Tibial artery (tissue), 4 donors: Measurements from ENCODE around the gene LPCAT4.
A peak's percentile ranks its signal among the peaks of the same experiment; 100 is the strongest.

Experiments used
- DNase-seq, 2 donors: peaks; one replicate each; pipeline ENCODE4 v3.0.0-alpha.2; 2019
- H3K27ac ChIP-seq, 2 donors: fragments of 200-600 bp; sonication (generic) in 1 of 2; 1 replicate in 1 of 2; 2 replicates in 1 of 2; pipeline ENCODE4 v1.5.1; 2018 to 2019; ENCODE audit warnings: mild to moderate bottlenecking in 1 of 2
- H3K27me3 ChIP-seq, 2 donors: fragments of 200-600 bp; sonication (generic) in 1 of 2; one replicate each; pipeline versions ENCODE4 v1.5.1 to v1.6.0; 2016 to 2019
- H3K36me3 ChIP-seq, 3 donors: fragments of 200-600 bp; sonication (generic) in 2 of 3; one replicate each; pipeline ENCODE4 v1.5.1; 2016 to 2019; ENCODE audit warnings: mild to moderate bottlenecking in 2 of 3
- H3K4me1 ChIP-seq, 4 donors: fragments of 200-600 bp; sonication (generic) in 2 of 4; 1 replicate in 3 of 4; 2 replicates in 1 of 4; pipeline ENCODE4 v1.5.1; 2016 to 2019
- H3K4me3 ChIP-seq, 2 donors: fragments of 200-600 bp; sonication (generic) in 1 of 2; 1 replicate in 1 of 2; 2 replicates in 1 of 2; pipeline ENCODE4 v1.5.1; 2018 to 2019; ENCODE audit warnings: mild to moderate bottlenecking in 2 of 2
- H3K9me3 ChIP-seq, 3 donors: fragments of 200-600 bp; sonication (generic) in 1 of 3; one replicate each; pipeline ENCODE4 v1.5.1; 2016 to 2019
- CTCF ChIP-seq, 2 experiments: fragments of 200-600 bp in 1 of 2; fragments of 450-650 bp in 1 of 2; IDR thresholded peaks; one replicate each; pipeline ENCODE4 v1.5.1; 2017 to 2019; ENCODE audit warnings: antibody characterized with exemption in 2 of 2, mild to moderate bottlenecking in 1 of 2, moderate library complexity in 1 of 2
- intact Hi-C: fragments of 100-400 bp; cut with DNase I; formaldehyde crosslinking; loops from one replicate; pipeline ENCODE4 v1.15.0; 2023; ENCODE audit warnings: low total_unique reads

The LPCAT4 gene

GRCh38 chr15:34335176-34336032, 31.6 kb downstream of the LPCAT4 start:
- peaks cover 0 to under 1% (median 0%) of the 10 kb centered on the region in 3 donors for H3K36me3 ChIP-seq
- peak overlapping the region; percentile 5 to 18 for H3K4me3 ChIP-seq
- DNase-seq, result no peak
- no peaks in the 10 kb centered on the region for H3K9me3 ChIP-seq
- intact Hi-C loops, result no loop called here
- H3K27me3 ChIP-seq, result no peaks in the 10 kb centered on the region
- no peak for TF ChIP-seq CTCF (IDR thresholded peaks at IDR 0.05)
- H3K27ac ChIP-seq, result peak overlapping the region; percentile 43 to 82
- H3K4me1 ChIP-seq, result peaks cover 0 to 43% (median 10%) of the 10 kb centered on the region in 4 donors

GRCh38 chr15:34334672-34335071, 32.3 kb downstream of the LPCAT4 start:
- intact Hi-C loops, result no loop called here
- H3K4me3 ChIP-seq, result peak overlapping the region in 1 of 2 donors; percentile 18
- peaks cover 0 to 43% (median 10%) of the 10 kb centered on the region in 4 donors for H3K4me1 ChIP-seq
- DNase-seq, result no peak
- TF ChIP-seq CTCF (IDR thresholded peaks at IDR 0.05), result no peak
- no peaks in the 10 kb centered on the region for H3K27me3 ChIP-seq
- no peaks in the 10 kb centered on the region for H3K9me3 ChIP-seq
- H3K27ac ChIP-seq, result peak overlapping the region in 1 of 2 donors; percentile 14
- no peaks in the 10 kb centered on the region for H3K36me3 ChIP-seq

DNA sequence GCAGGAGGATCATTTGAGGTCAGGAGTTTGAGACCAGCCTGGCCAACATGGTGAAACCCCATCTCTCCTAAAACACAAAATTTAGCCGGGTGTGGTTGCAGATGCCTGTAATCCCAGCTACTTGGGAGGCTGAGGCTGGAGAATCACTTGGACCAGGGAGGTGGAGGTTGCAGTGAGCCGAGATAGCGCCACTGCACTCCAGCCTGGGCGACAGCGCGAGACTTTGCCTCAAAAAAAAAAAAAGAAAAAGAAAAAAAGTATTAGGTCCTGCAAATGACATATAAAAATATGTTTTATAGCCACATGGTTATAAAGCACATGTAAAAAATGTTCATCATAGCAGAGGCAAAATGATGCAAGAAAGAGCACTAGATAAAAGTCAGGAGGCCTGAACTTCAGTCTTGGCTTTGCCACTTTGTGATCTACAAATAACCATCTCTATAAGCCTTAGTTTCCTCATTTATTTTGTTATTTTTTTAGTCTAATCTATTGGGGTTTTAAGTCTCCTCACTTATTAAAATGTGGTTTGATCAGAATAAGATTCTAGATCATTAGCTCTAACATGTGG, 34.4 kb downstream of the LPCAT4 start:
- Histone ChIP-seq H3K4me3 (no peak overlapping the region), H3K36me3 (no peaks in the 10 kb centered on the region), H3K4me1 (peaks cover 0 to 37% (median 7%) of the 10 kb centered on the region in 4 donors), H3K27ac (no peak overlapping the region), H3K27me3 (no peaks in the 10 kb centered on the region), H3K9me3 (no peaks in the 10 kb centered on the region)
- intact Hi-C loops, result no loop called here
- TF ChIP-seq CTCF (IDR thresholded peaks at IDR 0.05), result no peak
- no peak for DNase-seq

- intact Hi-C loops, result no loop called here
- no peaks in the 10 kb centered on the region for H3K9me3 ChIP-seq
- H3K27me3 ChIP-seq, result no peaks in the 10 kb centered on the region
- no peak overlapping the region for H3K27ac ChIP-seq
- no peaks in the 10 kb centered on the region for H3K36me3 ChIP-seq
- peaks cover 0 to 34% (median 4%) of the 10 kb centered on the region in 4 donors for H3K4me1 ChIP-seq
- DNase-seq, result no peak
- no peak for TF ChIP-seq CTCF (IDR thresholded peaks at IDR 0.05)
- no peak overlapping the region for H3K4me3 ChIP-seq
Observed at GRCh38 chr15:34331809-34332208, 35.2 kb downstream of the LPCAT4 start.

GRCh38 chr15:34330279-34330678, 36.7 kb downstream of the LPCAT4 start:
- intact Hi-C loops, result no loop called here
- no peak for DNase-seq
- TF ChIP-seq CTCF (IDR thresholded peaks at IDR 0.05), result no peak
- Histone ChIP-seq H3K4me3 (no peak overlapping the region), H3K27me3 (no peaks in the 10 kb centered on the region), H3K9me3 (no peaks in the 10 kb centered on the region), H3K36me3 (no peaks in the 10 kb centered on the region), H3K27ac (no peak overlapping the region), H3K4me1 (peaks cover 0 to 19% (median 0%) of the 10 kb centered on the region in 4 donors)
